Measurements from ENCODE around the gene MAGEA6.
"Not testable (repeated sequence)": the region's sequence is repeated elsewhere in the genome, so short reads cannot be mapped to it uniquely, and the experiment has no call there.

The MAGEA6 gene

GRCh38 chrX:152769549-152770289 lies at the start of gene MAGEA6:
MAGEA6 (minus strand) TSS chrX:152769689; CDS start chrX:152767650, 2,039 bp downstream.
- H3K4me3 ChIP-seq (ENCODE audit: low read depth, low read length); DNase-seq; H3K27me3 ChIP-seq (replicated peaks); H3K27ac ChIP-seq; in situ Hi-C loops (cut with HindIII; ENCODE audit: low pct_ligation_motif_present, low sequenced_read_pairs); H3K36me3 ChIP-seq (replicated peaks): not testable (repeated sequence)

GRCh38 chrX:152819266-152819665 lies 49.8 kb upstream of the MAGEA6 start:
- H3K4me3 ChIP-seq (ENCODE audit: low read depth, low read length), result no peak overlapping the region
- no peaks in the 10 kb centered on the region for H3K27me3 ChIP-seq (replicated peaks)
- TF ChIP-seq CTCF (IDR thresholded peaks at IDR 0.05; ENCODE audit: low read depth, low read length, missing control alignments), result no peak
- H3K27ac ChIP-seq, result peak overlapping the region; percentile 7
- no peaks in the 10 kb centered on the region for H3K36me3 ChIP-seq (replicated peaks)
- DNase-seq, result no peak
- in situ Hi-C loops (cut with HindIII; ENCODE audit: low pct_ligation_motif_present, low sequenced_read_pairs), result no loop called here

GRCh38 chrX:152818356-152818755 lies 48.9 kb upstream of the MAGEA6 start:
- in situ Hi-C loops (cut with HindIII; ENCODE audit: low pct_ligation_motif_present, low sequenced_read_pairs), result no loop called here
- Histone ChIP-seq H3K27me3 (replicated peaks) (no peaks in the 10 kb centered on the region), H3K27ac (no peak overlapping the region), H3K4me3 (ENCODE audit: low read depth, low read length) (no peak overlapping the region), H3K36me3 (replicated peaks) (no peaks in the 10 kb centered on the region)
- no peak for TF ChIP-seq CTCF (IDR thresholded peaks at IDR 0.05; ENCODE audit: low read depth, low read length, missing control alignments)
- no peak for DNase-seq

GRCh38 chrX:152817078-152817764 lies 47.7 kb upstream of the MAGEA6 start:
- H3K27ac ChIP-seq, result no peak overlapping the region

GRCh38 chrX:152814048-152814447 lies 44.6 kb upstream of the MAGEA6 start:
- Histone ChIP-seq H3K36me3 (replicated peaks) (no peaks in the 10 kb centered on the region), H3K4me3 (ENCODE audit: low read depth, low read length) (no peak overlapping the region), H3K27ac (no peak overlapping the region), H3K27me3 (replicated peaks) (no peaks in the 10 kb centered on the region)
- in situ Hi-C loops (cut with HindIII; ENCODE audit: low pct_ligation_motif_present, low sequenced_read_pairs), result no loop called here
- DNase-seq, result no peak
- TF ChIP-seq CTCF (IDR thresholded peaks at IDR 0.05; ENCODE audit: low read depth, low read length, missing control alignments), result no peak

More at GRCh38 chrX:152817078-152817764, 47.7 kb upstream of the MAGEA6 start:
- in situ Hi-C loops (cut with HindIII; ENCODE audit: low pct_ligation_motif_present, low sequenced_read_pairs), result no loop called here
- peak; percentile 47 for DNase-seq
- no peaks in the 10 kb centered on the region for H3K36me3 ChIP-seq (replicated peaks)
- no peak overlapping the region for H3K4me3 ChIP-seq (ENCODE audit: low read depth, low read length)
- H3K27me3 ChIP-seq (replicated peaks), result no peaks in the 10 kb centered on the region
- peak; percentile 69 for TF ChIP-seq CTCF (IDR thresholded peaks at IDR 0.05; ENCODE audit: low read depth, low read length, missing control alignments)

GRCh38 chrX:152813206-152813605 lies 43.7 kb upstream of the MAGEA6 start:
- Histone ChIP-seq H3K27me3 (replicated peaks) (no peaks in the 10 kb centered on the region), H3K4me3 (ENCODE audit: low read depth, low read length) (no peak overlapping the region), H3K36me3 (replicated peaks) (no peaks in the 10 kb centered on the region), H3K27ac (no peak overlapping the region)
- DNase-seq, result no peak
- no peak for TF ChIP-seq CTCF (IDR thresholded peaks at IDR 0.05; ENCODE audit: low read depth, low read length, missing control alignments)
- in situ Hi-C loops (cut with HindIII; ENCODE audit: low pct_ligation_motif_present, low sequenced_read_pairs), result no loop called here
